ENCODE measurements around the gene SF3B3. TPM values are rescaled to one million over a fixed set of nuclear protein-coding genes. Genes with fewer than 3 reads are reported as not detected.

The SF3B3 gene
- total and polyA plus RNA-seq, 2 donors (not counting 3 experiments of a cell fraction or from before 2014, with no cell fraction given) = 167 to 324 TPM

- Histone ChIP-seq H3K9ac (replicated peaks; ENCODE audit: extremely low read depth, insufficient read depth, low read length) (no peak overlapping the region), H3K4me2 (ENCODE audit: insufficient read depth, low read length) (no peak overlapping the region), H3K27me3 (ENCODE audit: control insufficient read depth in 2 of 2, insufficient read depth in 2 of 2, low read length in 2 of 2) (no peaks in the 10 kb centered on the region), H3K36me3 (ENCODE audit: control insufficient read depth in 2 of 2, extremely low read depth in 1 of 2, insufficient read depth in 2 of 2, low read length in 2 of 2) (no peaks in the 10 kb centered on the region), H3K4me1 (ENCODE audit: control insufficient read depth, extremely low read depth, insufficient read depth, low read length) (no peaks in the 10 kb centered on the region), H3K79me2 (ENCODE audit: control insufficient read depth, insufficient read depth, low read length) (no peaks in the 10 kb centered on the region), H3K27ac (ENCODE audit: insufficient read depth, low read depth, low read length) (no peak overlapping the region), H3K9me1 (replicated peaks; ENCODE audit: control insufficient read depth, extremely low read depth, insufficient read depth, low read length) (no peaks in the 10 kb centered on the region), H3K4me3 (replicated peaks in 1 of 3; ENCODE audit: insufficient read depth in 1 of 3, low read depth in 1 of 3, low read length in 3 of 3) (no peak overlapping the region), H3K9me3 (replicated peaks; ENCODE audit: control insufficient read depth, insufficient read depth, low read length) (no peaks in the 10 kb centered on the region), H4K20me1 (replicated peaks; ENCODE audit: control insufficient read depth, extremely low read depth, insufficient read depth, low read length) (no peaks in the 10 kb centered on the region), H2AFZ (ENCODE audit: low read depth, low read length) (no peak overlapping the region)
- no peak for DNase-seq (ENCODE audit: low read depth, low spot score)
- BruUV-seq (replicated peaks) = no TSS peak
- dilution Hi-C loops (cut with MboI; ENCODE audit: extremely low pct_ligation_motif_present, low sequenced_read_pairs) = no loop called here
- TF ChIP-seq CTCF (IDR thresholded peaks at IDR 0.05; ENCODE audit: extremely low read depth in 1 of 2, insufficient read depth in 1 of 2, low read depth in 1 of 2, low read length in 2 of 2) = no peak
- no peak for TF ChIP-seq JUN (IDR thresholded peaks at IDR 0.05; ENCODE audit: borderline replicate concordance, insufficient read depth, insufficient read length, low read depth)
- TF ChIP-seq EZH2 (IDR thresholded peaks at IDR 0.05; ENCODE audit: borderline replicate concordance, low read depth, low read length, severe bottlenecking) = no peak
- no peak for TF ChIP-seq GATA2 (IDR thresholded peaks at IDR 0.05; ENCODE audit: insufficient read depth, insufficient read length, low read depth, low read length)
- TF ChIP-seq MYC (IDR thresholded peaks at IDR 0.05; ENCODE audit: low read depth, low read length) = no peak
- no peak for TF ChIP-seq POLR2A (IDR thresholded peaks at IDR 0.05; ENCODE audit: low read depth, low read length)
- TF ChIP-seq FOS (IDR thresholded peaks at IDR 0.05; ENCODE audit: borderline replicate concordance, insufficient read depth, low read length) = no peak
- TF ChIP-seq POLR2AphosphoS5 (IDR thresholded peaks at IDR 0.05; ENCODE audit: insufficient read depth, low read depth, low read length) = no peak
- no peak for TF ChIP-seq MAX (IDR thresholded peaks at IDR 0.05; ENCODE audit: insufficient read depth, insufficient read length)
- POLR2A ChIA-PET = no interaction called here
- FAIRE-seq = no peak
- intact Hi-C loops (cut with micrococcal nuclease) = no loop called here
- CTCF ChIA-PET = interaction anchor here (1.7 kb wide), 1 partner anchor 9 kb away, joined by 9 read pairs; no protein-coding TSS in a partner anchor
Observed at GRCh38 chr16:70611785-70612303, 88.2 kb downstream of the SF3B3 start.

All from endothelial cell of umbilical vein (primary cell).